Measurements from ENCODE around the gene MTMR3. TPM values are rescaled to one million over a fixed set of nuclear protein-coding genes. Genes with fewer than 3 reads are reported as not detected.
"Not testable (repeated sequence)": the region's sequence is repeated elsewhere in the genome, so short reads cannot be mapped to it uniquely, and the experiment has no call there.

Gene MTMR3
- total RNA-seq, 1 experiment from 2014 or later, result 16.7 TPM

GRCh38 chr22:30054067-30054763 lies 171.2 kb downstream of the MTMR3 start:
- no peaks in the 10 kb centered on the region for H3K27me3 ChIP-seq (ENCODE audit: control insufficient read depth, insufficient read depth, low read length)
- H3K36me3 ChIP-seq (replicated peaks; ENCODE audit: control insufficient read depth, insufficient read depth, low read length), result no peaks in the 10 kb centered on the region
- DNase-seq, result no peak
- H3K4me3 ChIP-seq (ENCODE audit: insufficient read depth, low read depth, low read length), result no peak overlapping the region

- no peak for DNase-seq
- Histone ChIP-seq H3K36me3 (replicated peaks; ENCODE audit: control insufficient read depth, insufficient read depth, low read length) (no peaks in the 10 kb centered on the region), H3K4me3 (ENCODE audit: insufficient read depth, low read depth, low read length) (no peak overlapping the region), H3K27me3 (ENCODE audit: control insufficient read depth, insufficient read depth, low read length) (no peaks in the 10 kb centered on the region)
Measured at GRCh38 chr22:30054764-30055069, 171.7 kb downstream of the MTMR3 start.

GRCh38 chr22:30056015-30056414 lies 173.0 kb downstream of the MTMR3 start:
- no peak overlapping the region for H3K4me3 ChIP-seq (ENCODE audit: insufficient read depth, low read depth, low read length)
- no peaks in the 10 kb centered on the region for H3K27me3 ChIP-seq (ENCODE audit: control insufficient read depth, insufficient read depth, low read length)
- DNase-seq, result no peak
- no peaks in the 10 kb centered on the region for H3K36me3 ChIP-seq (replicated peaks; ENCODE audit: control insufficient read depth, insufficient read depth, low read length)

- no peak for DNase-seq
- no peak overlapping the region for H3K4me3 ChIP-seq (ENCODE audit: insufficient read depth, low read depth, low read length)
- no peaks in the 10 kb centered on the region for H3K36me3 ChIP-seq (replicated peaks; ENCODE audit: control insufficient read depth, insufficient read depth, low read length)
- H3K27me3 ChIP-seq (ENCODE audit: control insufficient read depth, insufficient read depth, low read length), result no peaks in the 10 kb centered on the region
Measured at GRCh38 chr22:30057375-30057774, 174.4 kb downstream of the MTMR3 start.

GRCh38 chr22:30059346-30060020 lies 176.5 kb downstream of the MTMR3 start:
- not testable (repeated sequence) for H3K4me3 ChIP-seq (ENCODE audit: insufficient read depth, low read depth, low read length); H3K27me3 ChIP-seq (ENCODE audit: control insufficient read depth, insufficient read depth, low read length); H3K36me3 ChIP-seq (replicated peaks; ENCODE audit: control insufficient read depth, insufficient read depth, low read length); DNase-seq

GRCh38 chr22:30061094-30061493 lies 178.1 kb downstream of the MTMR3 start:
- DNase-seq; H3K4me3 ChIP-seq (ENCODE audit: insufficient read depth, low read depth, low read length); H3K36me3 ChIP-seq (replicated peaks; ENCODE audit: control insufficient read depth, insufficient read depth, low read length): not testable (repeated sequence)

GRCh38 chr22:30062259-30062658 lies 179.3 kb downstream of the MTMR3 start:
- no peak for DNase-seq
- no peak overlapping the region for H3K4me3 ChIP-seq (ENCODE audit: insufficient read depth, low read depth, low read length)
- no peaks in the 10 kb centered on the region for H3K36me3 ChIP-seq (replicated peaks; ENCODE audit: control insufficient read depth, insufficient read depth, low read length)
- no peaks in the 10 kb centered on the region for H3K27me3 ChIP-seq (ENCODE audit: control insufficient read depth, insufficient read depth, low read length)

More at GRCh38 chr22:30061094-30061493, 178.1 kb downstream of the MTMR3 start:
- H3K27me3 ChIP-seq (ENCODE audit: control insufficient read depth, insufficient read depth, low read length), result not testable (repeated sequence)

- Histone ChIP-seq H3K4me3 (ENCODE audit: insufficient read depth, low read depth, low read length) (no peak overlapping the region), H3K36me3 (replicated peaks; ENCODE audit: control insufficient read depth, insufficient read depth, low read length) (no peaks in the 10 kb centered on the region), H3K27me3 (ENCODE audit: control insufficient read depth, insufficient read depth, low read length) (no peaks in the 10 kb centered on the region)
- no peak for DNase-seq
Measured at GRCh38 chr22:30062950-30063349, 180.0 kb downstream of the MTMR3 start.

GRCh38 chr22:30064172-30064571 lies 181.2 kb downstream of the MTMR3 start:
- H3K27me3 ChIP-seq (ENCODE audit: control insufficient read depth, insufficient read depth, low read length), result no peaks in the 10 kb centered on the region
- no peak for DNase-seq
- H3K4me3 ChIP-seq (ENCODE audit: insufficient read depth, low read depth, low read length), result no peak overlapping the region
- H3K36me3 ChIP-seq (replicated peaks; ENCODE audit: control insufficient read depth, insufficient read depth, low read length), result no peaks in the 10 kb centered on the region

- H3K27me3 ChIP-seq (ENCODE audit: control insufficient read depth, insufficient read depth, low read length), result no peaks in the 10 kb centered on the region
- H3K4me3 ChIP-seq (ENCODE audit: insufficient read depth, low read depth, low read length), result no peak overlapping the region
- H3K36me3 ChIP-seq (replicated peaks; ENCODE audit: control insufficient read depth, insufficient read depth, low read length), result no peaks in the 10 kb centered on the region
- DNase-seq, result no peak
Measured at GRCh38 chr22:30073743-30074142, 190.8 kb downstream of the MTMR3 start.

- DNase-seq, result no peak
- Histone ChIP-seq H3K36me3 (replicated peaks; ENCODE audit: control insufficient read depth, insufficient read depth, low read length) (no peaks in the 10 kb centered on the region), H3K27me3 (ENCODE audit: control insufficient read depth, insufficient read depth, low read length) (no peaks in the 10 kb centered on the region), H3K4me3 (ENCODE audit: insufficient read depth, low read depth, low read length) (no peak overlapping the region)
Measured at GRCh38 chr22:30074147-30074546, 191.2 kb downstream of the MTMR3 start.

GRCh38 chr22:30074994-30075393 lies 192.0 kb downstream of the MTMR3 start:
- H3K27me3 ChIP-seq (ENCODE audit: control insufficient read depth, insufficient read depth, low read length), result no peaks in the 10 kb centered on the region
- DNase-seq, result no peak
- no peak overlapping the region for H3K4me3 ChIP-seq (ENCODE audit: insufficient read depth, low read depth, low read length)
- H3K36me3 ChIP-seq (replicated peaks; ENCODE audit: control insufficient read depth, insufficient read depth, low read length), result no peaks in the 10 kb centered on the region

GRCh38 chr22:30077279-30077880 lies 194.4 kb downstream of the MTMR3 start:
- no peaks in the 10 kb centered on the region for H3K36me3 ChIP-seq (replicated peaks; ENCODE audit: control insufficient read depth, insufficient read depth, low read length)
- H3K27me3 ChIP-seq (ENCODE audit: control insufficient read depth, insufficient read depth, low read length), result peaks cover 4% of the 10 kb centered on the region; the same call in 1 of the 2 replicates
- no peak for DNase-seq
- H3K4me3 ChIP-seq (ENCODE audit: insufficient read depth, low read depth, low read length), result no peak overlapping the region

GRCh38 chr22:30078320-30079311 lies 195.6 kb downstream of the MTMR3 start:
- no peak overlapping the region for H3K4me3 ChIP-seq (ENCODE audit: insufficient read depth, low read depth, low read length)
- no peaks in the 10 kb centered on the region for H3K36me3 ChIP-seq (replicated peaks; ENCODE audit: control insufficient read depth, insufficient read depth, low read length)
- peaks cover 4% of the 10 kb centered on the region; the same call in 1 of the 2 replicates for H3K27me3 ChIP-seq (ENCODE audit: control insufficient read depth, insufficient read depth, low read length)
- DNase-seq, result peak; percentile 48
